ENCODE data around the gene INPPL1.
A peak's percentile ranks its signal among the peaks of the same experiment; 100 is the strongest.

The INPPL1 gene

GRCh38 chr11:72225411-72225951, 914 bp downstream of the INPPL1 start:
- no peak for DNase-seq (ENCODE audit: extremely low read depth, low read depth)
- H3K4me3 ChIP-seq (replicated peaks; ENCODE audit: low read depth, low read length): peak overlapping the region; percentile 65
- no peak for TF ChIP-seq CTCF (IDR thresholded peaks at IDR 0.05; ENCODE audit: low read depth, low read length, missing control alignments)

GRCh38 chr11:72226701-72227100, 2.1 kb downstream of the INPPL1 start:
- no peak for TF ChIP-seq CTCF (IDR thresholded peaks at IDR 0.05; ENCODE audit: low read depth, low read length, missing control alignments)
- no peak overlapping the region for H3K4me3 ChIP-seq (replicated peaks; ENCODE audit: low read depth, low read length)
- DNase-seq (ENCODE audit: extremely low read depth, low read depth): no peak

- DNase-seq (ENCODE audit: extremely low read depth, low read depth): no peak
- no peak for TF ChIP-seq CTCF (IDR thresholded peaks at IDR 0.05; ENCODE audit: low read depth, low read length, missing control alignments)
- H3K4me3 ChIP-seq (replicated peaks; ENCODE audit: low read depth, low read length): no peak overlapping the region
Measured at GRCh38 chr11:72227316-72228228, 3.0 kb downstream of the INPPL1 start.

- H3K4me3 ChIP-seq (replicated peaks; ENCODE audit: low read depth, low read length): no peak overlapping the region
- no peak for DNase-seq (ENCODE audit: extremely low read depth, low read depth)
- no peak for TF ChIP-seq CTCF (IDR thresholded peaks at IDR 0.05; ENCODE audit: low read depth, low read length, missing control alignments)
Measured at GRCh38 chr11:72228229-72228843, 3.8 kb downstream of the INPPL1 start.

GRCh38 chr11:72228844-72229231, 4.3 kb downstream of the INPPL1 start:
- H3K4me3 ChIP-seq (replicated peaks; ENCODE audit: low read depth, low read length): no peak overlapping the region
- DNase-seq (ENCODE audit: extremely low read depth, low read depth): no peak
- no peak for TF ChIP-seq CTCF (IDR thresholded peaks at IDR 0.05; ENCODE audit: low read depth, low read length, missing control alignments)

GRCh38 chr11:72229336-72229924, 4.9 kb downstream of the INPPL1 start:
- no peak for DNase-seq (ENCODE audit: extremely low read depth, low read depth)
- TF ChIP-seq CTCF (IDR thresholded peaks at IDR 0.05; ENCODE audit: low read depth, low read length, missing control alignments): no peak
- no peak overlapping the region for H3K4me3 ChIP-seq (replicated peaks; ENCODE audit: low read depth, low read length)
